ENCODE data around the gene KCNC3. TPM values are rescaled to one million over a fixed set of nuclear protein-coding genes. Genes with fewer than 3 reads are reported as not detected.
A peak's percentile ranks its signal among the peaks of the same experiment; 100 is the strongest.

The KCNC3 gene
- total and polyA plus RNA-seq, 10 of the 15 experiments (the other 5 are each of a cell fraction or from before 2014, with no cell fraction given): 0.08 to 3.8 (median 0.44) TPM; not detected in 2

GRCh38 chr19:50325310-50326100 is 3.7 kb downstream of the KCNC3 start (continued):
- TF ChIP-seq GABPA (IDR thresholded peaks at IDR 0.05; ENCODE audit: low read depth) (no peak), ASH2L (IDR thresholded peaks at IDR 0.05; ENCODE audit: borderline replicate concordance, low read depth) (no peak), ZNF217 (IDR thresholded peaks at IDR 0.05) (no peak), ATF3 (IDR thresholded peaks at IDR 0.05; ENCODE audit: borderline replicate concordance, extremely low read depth, low read depth, low read length) (no peak), PAX5 (IDR thresholded peaks at IDR 0.05; ENCODE audit: borderline replicate concordance, low read depth, low read length) (no peak), ESRRA (IDR thresholded peaks at IDR 0.05; ENCODE audit: low read length) (peak; percentile 25; the same call in 1 of the 2 replicates), POLR2A (IDR thresholded peaks at IDR 0.05; ENCODE audit: low read depth, low read length) (no peak), ZNF622 (IDR thresholded peaks at IDR 0.05) (no peak), POLR2AphosphoS5 (IDR thresholded peaks at IDR 0.05; ENCODE audit: low read length) (no peak), IKZF1 (conservative IDR thresholded peaks at IDR 0.05) (peak; percentile 68), ZBTB11 (CRISPR knock-in tag; IDR thresholded peaks at IDR 0.05) (no peak), ELK1 (IDR thresholded peaks at IDR 0.05; ENCODE audit: low read depth, low read length) (no peak), EGR1 (IDR thresholded peaks at IDR 0.05; ENCODE audit: borderline replicate concordance in 1 of 2, low read depth in 2 of 2, low read length in 2 of 2) (0 out of 3 replicates have a peak, but pooled peaks of 1 of the 2 experiments have one; percentile 42), STAT3 (IDR thresholded peaks at IDR 0.05; ENCODE audit: low read depth, low read length) (no peak), SMAD1 (IDR thresholded peaks at IDR 0.05; ENCODE audit: low read depth, partially characterized antibody) (no peak), ZNF207 (IDR thresholded peaks at IDR 0.05; ENCODE audit: borderline replicate concordance) (no peak), PKNOX1 (IDR thresholded peaks at IDR 0.05) (no peak), TBL1XR1 (IDR thresholded peaks at IDR 0.05; ENCODE audit: low read depth, low read length) (no peak), ZBTB40 (IDR thresholded peaks at IDR 0.05; ENCODE audit: borderline replicate concordance) (no peak), HDGF (IDR thresholded peaks at IDR 0.05) (no peak)
